HepG2 (cell line): ENCODE measurements around the gene HTR3B. TPM values are rescaled to one million over a fixed set of nuclear protein-coding genes. Genes with fewer than 3 reads are reported as not detected.

Source experiments
- ATAC-seq: fragments of 200-7000 bp; cut with Tn5 transposase; 3 replicates; pipeline ENCODE4 v1.9.1; 2020; ENCODE audit warnings: mild to moderate bottlenecking, moderate library complexity
- BruUV-seq: library from RNA; stranded (reverse); fragments of 400-500 nt; replicated peaks from 2 replicates; lab custom pipeline; 2021; lab: Mats Ljungman, UMichigan
- CTCF ChIA-PET: fragments of 300-600 bp; formaldehyde crosslinking; extraction: SDS; loops from one replicate; lab custom pipeline; 2021; ENCODE audit warnings: low total read pairs, inconsistent platforms, low intra/inter-chr PET ratio; lab: Yijun Ruan, JAX
- POLR2A ChIA-PET: fragments of 350-600 bp; sonication (Branson Sonifier 250); formaldehyde crosslinking; loops from one replicate; lab custom pipeline; 2020; ENCODE audit warnings: antibody characterized with exemption, inconsistent platforms; lab: Yijun Ruan, JAX
- DNase-seq: peaks from one replicate; pipeline ENCODE4 v3.0.0-alpha.2; 2015; ENCODE audit warnings: low spot score
- FAIRE-seq: peaks from 3 replicates; lab custom pipeline; 2011; peaks lifted over from hg19 to GRCh38; lab: Jason Lieb, UNC
- H2AFZ ChIP-seq: one replicate; pipeline ENCODE4 v1.6.1; 2011; ENCODE audit warnings: low read length, inconsistent platforms
- H3K27ac ChIP-seq: fragments of 300-600 bp; 3 replicates; pipeline ENCODE4 v1.8.0; 2011; ENCODE audit warnings: mixed run types, mild to moderate bottlenecking, mixed read lengths, low read length, inconsistent platforms; ENCODE audit not compliant: insufficient read depth; ENCODE audit errors: extremely low read length
- H3K27me3 ChIP-seq, 2 experiments: fragments of 200-600 bp in 1 of 2; 2 replicates in 1 of 2; 3 replicates in 1 of 2; pipeline versions ENCODE4 v1.6.0 to v1.8.0; 2011; ENCODE audit warnings: low read length in 2 of 2, mild to moderate bottlenecking in 2 of 2, moderate library complexity in 2 of 2, inconsistent platforms in 1 of 2; ENCODE audit not compliant: insufficient read depth in 2 of 2, control insufficient read depth in 1 of 2
- H3K36me3 ChIP-seq, 2 experiments: fragments of 200-600 bp in 1 of 2; replicated peaks in 1 of 2; 2 replicates in 1 of 2; 3 replicates in 1 of 2; pipeline versions ENCODE4 v1.5.1 to v1.8.0; 2011; ENCODE audit warnings: low read length in 2 of 2, inconsistent platforms in 1 of 2; ENCODE audit not compliant: insufficient read depth in 2 of 2, control insufficient read depth in 1 of 2
- H3K4me1 ChIP-seq: 2 replicates; pipeline ENCODE4 v1.5.1; 2012; ENCODE audit warnings: low read length, inconsistent platforms; ENCODE audit not compliant: insufficient read depth
- H3K4me2 ChIP-seq: 2 replicates; pipeline ENCODE4 v1.6.0; 2011; ENCODE audit warnings: low read depth, low read length, inconsistent platforms
- H3K4me3 ChIP-seq, 3 experiments: fragments of 200-600 bp in 1 of 3; sonication (generic), shearing (Covaris generic) in 1 of 3; replicated peaks in 1 of 3; 2 replicates each; pipeline ENCODE4 v1.5.1; 2011 to 2016; ENCODE audit warnings: low read length in 3 of 3, inconsistent platforms in 2 of 3, low read depth in 2 of 3, mild to moderate bottlenecking in 2 of 3, control low read depth in 1 of 3, mixed read lengths in 1 of 3; ENCODE audit not compliant: insufficient read depth in 1 of 3
- H3K79me2 ChIP-seq: one replicate; pipeline ENCODE4 v1.6.1; 2011; ENCODE audit warnings: low read length, inconsistent platforms; ENCODE audit not compliant: insufficient read depth
- H3K9ac ChIP-seq: 2 replicates; pipeline ENCODE4 v1.6.0; 2011; ENCODE audit warnings: mild to moderate bottlenecking, low read depth, low read length, inconsistent platforms; ENCODE audit not compliant: insufficient read depth
- H3K9me3 ChIP-seq: 2 replicates; pipeline ENCODE4 v1.5.1; 2012; ENCODE audit warnings: mild to moderate bottlenecking, low read length
- H4K20me1 ChIP-seq: 2 replicates; pipeline ENCODE4 v1.6.0; 2011; ENCODE audit warnings: inconsistent platforms, mild to moderate bottlenecking, low read length, moderate library complexity; ENCODE audit not compliant: insufficient read depth
- DPF2 ChIP-seq: sonication (generic); formaldehyde crosslinking; IDR thresholded peaks from 2 replicates; pipeline ENCODE4 v1.4.0; 2020; ENCODE audit warnings: mild to moderate bottlenecking, low read depth, missing genetic modification reagents, borderline replicate concordance
- FOXM1 ChIP-seq: sonication (generic); formaldehyde crosslinking; IDR thresholded peaks from 2 replicates; pipeline ENCODE4 v1.5.0; 2020; ENCODE audit warnings: missing genetic modification reagents
- HES4 ChIP-seq: sonication (generic); formaldehyde crosslinking; IDR thresholded peaks from 2 replicates; pipeline ENCODE4 v1.9.0; 2021; ENCODE audit warnings: mild to moderate bottlenecking, missing genetic modification reagents, borderline replicate concordance
- HIVEP1 ChIP-seq: sonication (generic); formaldehyde crosslinking; IDR thresholded peaks from 2 replicates; pipeline ENCODE4 v1.4.0; 2020; ENCODE audit warnings: mild to moderate bottlenecking, missing genetic modification reagents
- KAT2B ChIP-seq: fragments of 150-350 bp; IDR thresholded peaks from 2 replicates; pipeline ENCODE4 v1.6.1; 2014; ENCODE audit warnings: low read depth, low read length, borderline replicate concordance
- SIX4 ChIP-seq: sonication (generic); formaldehyde crosslinking; IDR thresholded peaks from 2 replicates; pipeline ENCODE4 v1.4.0; 2020; ENCODE audit warnings: missing genetic modification reagents
- ZBTB1 ChIP-seq: sonication (generic); formaldehyde crosslinking; IDR thresholded peaks from 2 replicates; pipeline ENCODE4 v1.4.0; 2020; ENCODE audit warnings: missing genetic modification reagents, borderline replicate concordance
- ZMYM2 ChIP-seq: sonication (generic); formaldehyde crosslinking; IDR thresholded peaks from 2 replicates; pipeline ENCODE4 v1.8.0; 2022; ENCODE audit warnings: mild to moderate bottlenecking, missing genetic modification reagents
- ZNF607 ChIP-seq: sonication (generic); formaldehyde crosslinking; IDR thresholded peaks from 2 replicates; pipeline ENCODE4 v1.5.1; 2020; ENCODE audit warnings: missing genetic modification reagents, mild to moderate bottlenecking, borderline replicate concordance
- ZNF839 ChIP-seq: sonication (generic); formaldehyde crosslinking; IDR thresholded peaks from 2 replicates; pipeline ENCODE4 v1.4.0; 2020; ENCODE audit warnings: missing genetic modification reagents, mild to moderate bottlenecking, borderline replicate concordance
- WGBS: methylation state at CpG from one replicate; pipeline ENCODE4 v1.1.6; 2017; ENCODE audit warnings: low lambda C conversion rate; 5-methylcytosine and 5-hydroxymethylcytosine counted together
- in situ Hi-C: cut with HindIII; loops from 2 replicates; pipeline ENCODE4 v1.10.0; 2017; ENCODE audit warnings: low pct_unique_long_range_greater_than_20kb; ENCODE audit not compliant: extremely low pct_ligation_motif_present
- intact Hi-C: fragments of 100-400 bp; cut with micrococcal nuclease; formaldehyde crosslinking; loops from one replicate; pipeline ENCODE4 v1.10.0; 2022; ENCODE audit not compliant: unreplicated experiment
- polyA plus RNA-seq, 8 experiments: library from polyadenylated mRNA; depleted of rRNA in 3 of 8; stranded (reverse) in 7 of 8; unstranded in 1 of 8; fragments of >200 nt; fragmentation: Illumina TruSeq in 4 of 8; extraction: Trizol in 4 of 8; gene quantifications; 2 replicates each; pipeline versions ENCODE4 v1.2.1 to v1.2.3, GENCODE V29; 2011 to 2016; ENCODE audit warnings: low read depth in 4 of 8, missing spikeins in 1 of 8, mixed read lengths in 1 of 8; ENCODE audit not compliant: insufficient read depth in 1 of 8
- total RNA-seq, 5 experiments: library from RNA; depleted of rRNA; stranded (reverse); fragments of >200 nt; fragmentation: Illumina TruSeq; extraction: Trizol; gene quantifications; 2 replicates each; pipeline ENCODE4 v1.2.3, GENCODE V29; 2016; ENCODE audit warnings: low read depth in 1 of 5

The HTR3B gene
- total and polyA plus RNA-seq, 2 of the 13 experiments (the other 11 are each of a cell fraction or from before 2014, with no cell fraction given) = 0.09 to 1.7 TPM

- Histone ChIP-seq H4K20me1 (no peaks in the 10 kb centered on the region), H3K27ac (no peak overlapping the region), H3K4me3 (no peak overlapping the region), H2AFZ (no peak overlapping the region), H3K9ac (no peak overlapping the region), H3K27me3 (peaks cover 5 to 32% of the 10 kb centered on the region in 2 experiments; a peak in 3 of 5 replicates), H3K36me3 (no peaks in the 10 kb centered on the region), H3K9me3 (no peaks in the 10 kb centered on the region), H3K79me2 (no peaks in the 10 kb centered on the region), H3K4me2 (no peak overlapping the region), H3K4me1 (no peaks in the 10 kb centered on the region)
- TF ChIP-seq KAT2B (no peak), FOXM1 (CRISPR knock-in tag) (no peak), ZMYM2 (no peak), DPF2 (no peak), HES4 (no peak), ZNF839 (CRISPR knock-in tag) (no peak), ZBTB1 (CRISPR knock-in tag) (no peak)
- BruUV-seq = no TSS peak
- POLR2A ChIA-PET = no interaction called here
- CTCF ChIA-PET = no interaction called here
- in situ Hi-C loops (no loop called here), intact Hi-C loops (no loop called here)
- ATAC-seq = no peak
- FAIRE-seq = no peak
- DNase-seq = no peak
- 31% methylated on average over 11 of the region's 15 CpGs for WGBS
Measured at GRCh38 chr11:113971506-113972195, 67.1 kb downstream of the HTR3B start.

GRCh38 chr11:113974741-113975470 is 70.3 kb downstream of the HTR3B start, which contains the start of gene HTR3A:
Gene HTR3A, plus strand, starts transcription at chr11:113975108. Its CDS starts 218 bp downstream, at chr11:113975326.
- H3K9me3 ChIP-seq = no peaks in the 10 kb centered on the region
- H3K27ac ChIP-seq = no peak within 1 kb of the TSS
- no peaks in the 10 kb centered on the region for H3K79me2 ChIP-seq
- no TSS peak for BruUV-seq
- no peak within 1 kb of the TSS for H3K9ac ChIP-seq
- no peak within 1 kb of the TSS for H3K4me2 ChIP-seq
- no peaks in the 10 kb centered on the region for H4K20me1 ChIP-seq
- ATAC-seq (peak; percentile 51), FAIRE-seq (no peak), DNase-seq (peak; percentile 9)
- H3K27me3 ChIP-seq = peaks cover 5 to 63% of the 10 kb centered on the region in 2 experiments; a peak in 4 of 5 replicates
- WGBS = 15% methylated on average over 5 of the region's 12 CpGs
- intact Hi-C loops = loop anchor here (2.0 kb wide), 1 partner anchor 78 kb away; no protein-coding TSS in a partner anchor
- no peaks in the 10 kb centered on the region for H3K36me3 ChIP-seq
- in situ Hi-C loops = no loop called here
- POLR2A ChIA-PET = no interaction called here
- no peak within 1 kb of the TSS for H3K4me3 ChIP-seq
- no peak within 1 kb of the TSS for H2AFZ ChIP-seq
- CTCF ChIA-PET = no interaction called here
- TF ChIP-seq HIVEP1 (CRISPR knock-in tag) (no peak), ZNF607 (CRISPR knock-in tag) (no peak), SIX4 (CRISPR knock-in tag) (peak; percentile 42; the same call in 1 of the 2 replicates)
- TF ChIP-seq, all 625 proteins: peak for 1
- no peaks in the 10 kb centered on the region for H3K4me1 ChIP-seq
